Stimulated activated CD4-positive, alpha-beta T cell treated with anti-CD3 and anti-CD28 coated beads, Interleukin-4, amount 100 ng/mL, for 4 hours (primary cell): ENCODE results near the gene FBXL20.

ENCODE experiments used
- DNase-seq, 2 experiments: peaks; one replicate each; pipeline ENCODE4 v3.0.0-alpha.2; 2020

FBXL20 gene

DNA sequence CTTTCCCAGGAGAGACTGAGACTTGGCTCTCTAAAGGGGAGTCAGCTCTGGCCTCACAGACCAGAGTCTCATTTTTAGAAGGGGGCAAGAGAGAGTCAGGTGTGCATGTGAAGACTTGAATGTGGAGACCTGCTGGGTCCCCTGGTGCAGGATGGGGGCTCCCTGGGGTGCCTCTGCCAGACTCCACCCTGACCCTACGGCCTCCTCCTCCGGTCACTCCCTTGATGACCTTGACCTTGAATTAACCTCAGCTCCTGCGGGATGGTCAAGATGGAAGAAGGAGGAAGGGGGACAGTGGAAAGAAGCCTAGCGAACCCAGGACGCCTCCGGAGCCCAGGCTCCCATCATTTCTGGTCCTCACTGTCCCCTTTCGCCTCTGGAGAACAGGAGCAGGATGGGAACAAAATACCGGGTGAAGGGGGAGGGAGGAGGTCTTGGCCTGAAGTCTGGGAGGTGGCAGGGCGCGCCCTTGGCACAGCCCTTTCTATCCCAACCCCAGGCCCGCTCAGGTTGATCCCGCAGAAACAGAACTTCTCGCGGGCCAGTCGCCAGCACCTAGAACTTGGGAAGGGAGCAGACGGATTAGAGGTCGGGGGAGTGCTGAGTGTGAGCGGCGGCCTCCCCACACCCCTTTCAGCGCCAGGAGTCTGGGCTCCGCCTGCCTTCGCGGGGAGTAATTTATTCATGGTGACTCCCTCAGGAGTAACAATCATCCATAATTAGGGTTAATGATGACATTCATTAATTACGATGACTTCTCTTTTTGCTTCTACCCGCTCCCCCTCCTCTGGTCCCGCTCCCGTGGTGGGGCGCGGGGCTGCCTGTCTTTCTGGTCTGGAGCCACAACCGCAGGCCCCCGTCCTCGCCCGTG, 177.3 kb downstream of the FBXL20 start:
- no peak for DNase-seq

- no peak for DNase-seq
Measured at GRCh38 chr17:39222866-39223834, 178.3 kb downstream of the FBXL20 start.

DNA sequence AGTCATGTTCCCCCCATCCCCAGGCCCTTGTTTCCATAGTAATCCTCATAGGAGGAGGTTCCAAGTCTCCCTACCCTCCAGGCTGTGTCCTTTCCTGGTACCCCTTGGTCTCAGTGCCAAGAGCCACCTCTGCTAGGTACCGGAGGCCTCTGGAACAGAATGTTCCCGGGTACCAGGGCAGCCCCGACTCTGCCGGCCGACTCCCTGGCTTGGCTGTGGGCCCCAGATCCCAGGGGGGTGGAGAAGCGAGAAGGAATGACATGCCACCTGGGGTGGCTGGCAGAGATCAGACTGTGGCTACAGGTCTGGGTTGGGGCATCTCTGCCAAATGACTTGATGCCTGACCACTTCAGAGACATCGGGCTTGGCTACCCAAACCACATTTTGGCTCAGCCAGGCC, 179.3 kb downstream of the FBXL20 start:
- no peak for DNase-seq

DNA sequence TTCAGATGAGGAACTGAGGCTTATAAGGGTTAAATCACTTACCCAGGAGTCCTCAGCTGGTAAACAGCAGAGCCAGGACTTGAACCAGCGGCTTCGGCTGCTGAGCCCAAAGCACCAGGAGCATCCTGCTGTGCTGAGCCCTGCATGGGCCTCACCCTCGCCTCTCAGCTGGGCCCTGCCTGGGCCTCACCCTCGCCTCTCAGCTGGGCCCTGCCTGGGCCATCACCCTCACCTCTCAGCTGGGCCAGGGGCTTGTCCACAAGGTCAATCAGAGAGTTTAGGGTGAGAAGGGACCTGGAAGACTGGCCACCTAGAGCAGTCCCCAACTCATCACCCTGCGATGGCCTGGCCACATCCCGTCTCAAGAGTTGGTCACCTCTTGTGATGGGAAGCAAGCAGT, 179.9 kb downstream of the FBXL20 start:
- DNase-seq = no peak

- DNase-seq = no peak
Measured at GRCh38 chr17:39219647-39220154, 181.7 kb downstream of the FBXL20 start.

DNA sequence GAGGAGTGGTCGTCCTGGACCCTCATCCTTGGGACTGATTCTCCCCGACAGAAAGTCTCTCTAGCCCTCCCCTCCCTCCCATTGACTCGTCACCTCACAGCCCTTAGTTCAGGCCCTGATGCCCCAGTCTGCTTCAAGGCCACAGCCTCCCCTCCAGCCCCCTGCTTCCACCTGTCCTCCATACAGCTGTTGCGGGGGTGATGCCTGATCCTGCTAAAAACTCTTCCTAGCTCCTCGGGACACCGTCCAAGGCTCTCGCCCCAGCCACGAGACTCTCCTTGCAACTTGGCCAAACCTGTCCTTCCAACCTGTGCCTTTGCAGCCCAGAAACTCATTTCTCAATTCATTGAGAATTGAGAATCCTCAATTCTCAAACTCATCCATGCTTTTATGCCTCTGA, 182.5 kb downstream of the FBXL20 start:
- DNase-seq = no peak

GRCh38 chr17:39217734-39218369, 183.6 kb downstream of the FBXL20 start:
- no peak for DNase-seq

GRCh38 chr17:39213852-39214251, 187.6 kb downstream of the FBXL20 start:
- no peak for DNase-seq

DNA sequence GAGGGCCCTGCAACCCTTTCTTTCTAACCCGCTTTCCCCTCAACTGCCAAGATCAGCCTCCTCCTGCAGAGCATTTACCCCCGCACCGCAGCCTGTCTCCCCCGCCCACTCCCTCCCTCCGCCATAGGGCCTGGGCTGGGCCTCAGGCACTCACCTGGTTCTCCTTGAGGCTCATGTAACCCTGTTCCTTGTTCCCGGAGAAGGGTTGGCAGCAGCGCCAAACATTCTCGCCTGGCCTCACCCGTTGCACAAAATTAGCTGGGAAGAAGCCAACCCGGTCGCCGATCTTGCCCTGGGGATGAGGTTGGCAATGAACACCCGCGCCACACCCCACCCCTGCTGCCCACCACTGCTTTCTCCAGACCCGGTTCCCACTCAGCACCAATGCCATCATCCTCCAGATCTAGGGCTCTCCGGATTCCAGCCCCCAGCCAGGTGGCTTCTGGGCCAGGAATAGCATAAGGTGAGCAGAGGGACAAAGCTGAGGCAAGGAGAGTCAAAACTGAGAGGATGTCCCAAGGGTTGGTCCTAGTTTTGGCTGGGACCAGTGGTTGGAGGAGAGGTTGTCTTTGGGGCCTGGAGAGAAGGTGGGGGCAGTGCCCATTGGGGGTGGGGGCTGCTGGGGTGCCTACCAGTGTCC, 188.5 kb downstream of the FBXL20 start:
- no peak for DNase-seq

GRCh38 chr17:39212195-39212810, 189.1 kb downstream of the FBXL20 start:
- DNase-seq = no peak

DNA sequence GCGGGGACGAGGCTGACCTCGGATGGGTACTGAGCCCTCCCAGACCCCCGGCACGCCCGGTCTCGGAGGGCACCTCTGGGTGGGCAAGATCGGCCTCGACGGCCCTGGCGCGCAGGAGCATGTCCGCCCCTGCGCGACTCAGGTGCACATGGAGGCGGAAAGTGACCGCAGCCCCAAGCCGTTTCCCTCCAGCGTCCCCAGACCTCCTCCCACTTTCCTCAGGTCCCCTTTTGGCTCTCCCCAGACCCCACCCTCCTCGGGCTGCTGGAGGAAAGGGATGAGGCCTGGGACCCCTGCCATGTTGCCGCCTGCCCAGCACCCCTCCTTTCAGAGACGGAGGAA, 191.4 kb downstream of the FBXL20 start:
- DNase-seq = no peak

DNA sequence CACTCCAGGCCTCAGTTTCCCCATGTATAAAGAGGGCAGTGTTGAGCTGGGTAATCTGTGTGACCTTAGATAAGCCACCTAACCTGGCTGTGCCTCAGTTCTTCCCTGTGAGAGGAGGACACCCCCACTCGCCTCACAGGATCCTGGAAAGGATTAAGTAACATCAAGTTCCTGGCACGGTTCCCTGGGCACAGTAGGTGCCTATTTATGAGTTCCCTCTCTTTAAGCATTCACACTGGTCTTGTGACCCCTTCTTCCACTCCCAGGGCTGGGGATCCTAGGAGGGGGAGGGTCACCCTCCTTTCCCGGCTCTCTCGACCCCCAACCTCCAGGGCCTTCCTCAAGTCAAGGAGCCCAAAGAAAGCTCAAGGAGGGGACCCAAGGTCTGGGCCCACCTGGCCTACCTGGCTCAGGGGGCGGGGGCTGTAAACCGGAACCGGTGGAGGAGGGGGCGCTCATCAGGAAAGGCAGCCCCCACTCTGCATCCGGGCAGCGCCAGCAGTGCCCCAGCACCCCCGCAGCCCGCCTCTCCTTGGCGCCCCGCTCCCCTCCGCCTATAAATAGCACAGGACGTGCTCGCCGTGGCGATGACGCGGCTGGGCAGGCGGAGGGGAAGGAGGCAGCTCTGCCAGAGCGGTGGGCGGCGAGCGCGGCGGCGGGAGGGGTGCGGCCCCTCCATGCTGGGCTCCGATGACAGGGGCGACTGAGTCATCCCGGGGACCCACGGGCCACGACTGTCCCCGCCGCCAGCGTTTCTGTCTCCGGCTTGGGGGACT, 191.9 kb downstream of the FBXL20 start:
- DNase-seq = peak; percentile 69 to 90

GRCh38 chr17:39208893-39209292, 192.5 kb downstream of the FBXL20 start:
- no peak for DNase-seq

GRCh38 chr17:39208136-39208535, 193.3 kb downstream of the FBXL20 start:
- no peak for DNase-seq

DNA sequence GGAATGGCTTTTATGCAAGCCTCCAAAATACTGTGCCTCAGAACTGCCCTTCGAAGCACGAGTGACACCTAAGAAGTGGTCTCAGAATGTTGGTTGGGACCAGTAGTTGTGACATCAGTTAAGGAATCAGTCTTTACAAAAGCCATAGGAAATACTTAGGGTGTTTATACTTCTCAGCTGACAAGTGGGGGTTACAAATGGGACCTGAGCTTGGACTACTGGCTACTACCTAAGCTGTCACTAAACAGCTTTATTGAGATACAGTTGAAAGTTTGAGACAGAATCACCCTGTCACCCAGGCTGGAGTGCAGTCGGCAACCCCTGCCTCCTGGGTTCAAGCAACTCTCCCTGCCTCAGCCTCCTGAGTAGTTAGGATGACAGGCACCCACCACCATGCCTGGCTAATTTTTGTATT, 196.3 kb downstream of the FBXL20 start:
- no peak for DNase-seq

DNA sequence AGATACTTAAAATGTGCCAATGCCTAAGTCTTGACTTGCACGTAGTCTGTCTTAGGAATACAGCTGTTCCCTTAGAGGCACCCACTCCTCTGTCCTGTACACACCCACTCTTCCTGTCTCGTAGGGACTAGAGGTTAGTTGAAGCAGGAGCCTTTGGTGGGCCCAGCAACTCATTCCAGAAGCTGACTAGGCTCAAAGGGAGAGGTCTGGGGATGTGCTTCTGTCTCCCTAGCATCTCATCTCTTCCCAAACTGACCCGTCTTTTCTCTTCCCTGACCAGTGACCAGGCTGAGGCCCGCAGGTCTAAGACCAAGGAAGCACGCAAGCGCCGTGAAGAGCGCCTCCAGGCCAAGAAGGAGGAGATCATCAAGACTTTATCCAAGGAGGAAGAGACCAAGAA, 197.2 kb downstream of the FBXL20 start:
- no peak for DNase-seq
